Common myeloid progenitor, CD34-positive (primary cell): ENCODE measurements around the gene ANTKMT.
A peak's percentile ranks its signal among the peaks of the same experiment; 100 is the strongest.

Experiments used
- CTCF ChIA-PET: fragments of 350-600 bp; sonication (Branson Sonifier 250); formaldehyde crosslinking; loops from one replicate; lab custom pipeline; 2021; ENCODE audit warnings: antibody characterized with exemption; lab: Charles Lee
- POLR2A ChIA-PET: fragments of 350-600 bp; sonication (Branson Sonifier 250); formaldehyde crosslinking; loops from one replicate; lab custom pipeline; 2021; ENCODE audit warnings: antibody characterized with exemption; lab: Charles Lee
- DNase-seq, 3 donors: peaks; one replicate each; pipeline versions ENCODE4 v3.0.0 to v3.0.0-alpha.2; 2013
- H3K27ac ChIP-seq, 2 experiments: 1 replicate in 1 of 2; 2 replicates in 1 of 2; pipeline ENCODE4 v1.7.0; 2013; ENCODE audit warnings: inconsistent platforms in 2 of 2, low read length in 2 of 2, mild to moderate bottlenecking in 2 of 2, low read depth in 1 of 2, moderate library complexity in 1 of 2; ENCODE audit not compliant: severe bottlenecking in 2 of 2, insufficient read depth in 1 of 2, poor library complexity in 1 of 2
- H3K27me3 ChIP-seq, 5 experiments: replicated peaks in 2 of 5; 1 replicate in 3 of 5; 2 replicates in 2 of 5; pipeline versions ENCODE4 v1.6.1 to v1.7.0; 2013; ENCODE audit warnings: low read length in 4 of 5, mild to moderate bottlenecking in 2 of 5, moderate library complexity in 2 of 5, inconsistent platforms in 1 of 5; ENCODE audit not compliant: insufficient read depth in 5 of 5, control insufficient read depth in 4 of 5
- H3K36me3 ChIP-seq, 4 experiments: 1 replicate in 2 of 4; 2 replicates in 2 of 4; pipeline versions ENCODE4 v1.6.1 to v1.7.0; 2013; ENCODE audit warnings: low read length in 3 of 4, control low read depth in 1 of 4, mild to moderate bottlenecking in 1 of 4; ENCODE audit not compliant: control insufficient read depth in 4 of 4, insufficient read depth in 4 of 4
- H3K4me1 ChIP-seq, 4 experiments: 1 replicate in 3 of 4; 2 replicates in 1 of 4; pipeline versions ENCODE4 v1.6.1 to v1.7.1; 2013; ENCODE audit warnings: low read length in 3 of 4, mild to moderate bottlenecking in 3 of 4, control low read depth in 1 of 4, inconsistent platforms in 1 of 4, moderate library complexity in 1 of 4; ENCODE audit not compliant: control insufficient read depth in 4 of 4, insufficient read depth in 4 of 4; ENCODE audit errors: control extremely low read depth in 1 of 4
- H3K4me3 ChIP-seq, 7 experiments: 1 replicate in 4 of 7; 2 replicates in 3 of 7; pipeline versions ENCODE4 v1.5.1 to v1.7.0; 2013; ENCODE audit warnings: mild to moderate bottlenecking in 7 of 7, low read length in 6 of 7, moderate library complexity in 6 of 7, inconsistent platforms in 2 of 7, low read depth in 2 of 7, control low read depth in 1 of 7; ENCODE audit not compliant: insufficient read depth in 4 of 7, control insufficient read depth in 1 of 7; ENCODE audit errors: extremely low read depth in 1 of 7
- H3K9me3 ChIP-seq, 5 experiments: 1 replicate in 4 of 5; 2 replicates in 1 of 5; pipeline versions ENCODE4 v1.6.1 to v1.7.1; 2013; ENCODE audit warnings: low read length in 4 of 5, mild to moderate bottlenecking in 2 of 5, inconsistent platforms in 1 of 5, low read depth in 1 of 5, moderate library complexity in 1 of 5; ENCODE audit not compliant: control insufficient read depth in 4 of 5, insufficient read depth in 2 of 5; ENCODE audit errors: control extremely low read depth in 1 of 5
- WGBS: methylation state at CpG from one replicate; pipeline ENCODE4 v1.1.5; 2013; ENCODE audit not compliant: insufficient coverage; 5-methylcytosine and 5-hydroxymethylcytosine counted together

ANTKMT gene

GRCh38 chr16:678858-679813 lies 41.8 kb upstream of the ANTKMT start:
- POLR2A ChIA-PET = no interaction called here
- H3K27ac ChIP-seq = peak overlapping the region in 1 of 2 experiments; percentile 49

GRCh38 chr16:679814-680624 lies 40.9 kb upstream of the ANTKMT start, which contains the start of gene STUB1:
Gene STUB1 (plus strand): TSS chr16:680410. CDS start chr16:680526, 116 bp downstream.
- peaks cover 0 to 27% (median 2%) of the 10 kb centered on the region in 5 experiments for H3K27me3 ChIP-seq
- no peaks in the 10 kb centered on the region for H3K9me3 ChIP-seq
- peak within 1 kb of the TSS; percentile 61 to 79 for H3K27ac ChIP-seq
- H3K36me3 ChIP-seq = peaks cover 0 to 20% (median 9%) of the 10 kb centered on the region in 4 experiments
- ChIA-PET CTCF (interaction anchor here (0.6 to 1.8 kb wide), 3 partner anchors 10 to 27 kb away, joined by 3 to 7 read pairs (median 4); partner anchors contain the start of gene WDR24), POLR2A (interaction anchor here (0.9 to 1.3 kb wide), 2 partner anchors 10 to 16 kb away, joined by 3 to 5 read pairs; partner anchors contain the start of gene WDR24)
- DNase-seq = peak; percentile 82 to 90 (median 87)
- peak within 1 kb of the TSS; percentile 59 to 86 (median 80) for H3K4me3 ChIP-seq
- WGBS = 0% methylated on average over 56 of the region's 91 CpGs
- H3K4me1 ChIP-seq = peaks cover 0 to 57% (median 50%) of the 10 kb centered on the region in 4 experiments

More at GRCh38 chr16:678858-679813, 41.8 kb upstream of the ANTKMT start:
- peaks cover 0 to 23% (median 13%) of the 10 kb centered on the region in 4 experiments for H3K36me3 ChIP-seq
- H3K4me3 ChIP-seq = peak overlapping the region; percentile 35 to 78 (median 60)
- peaks cover 0 to 53% (median 45%) of the 10 kb centered on the region in 4 experiments for H3K4me1 ChIP-seq
- peaks cover 0 to 32% (median 2%) of the 10 kb centered on the region in 5 experiments for H3K27me3 ChIP-seq
- no peaks in the 10 kb centered on the region for H3K9me3 ChIP-seq
- CTCF ChIA-PET = interaction anchor here (0.6 to 1.1 kb wide), 3 partner anchors 9 to 20 kb away, joined by 3 read pairs; no protein-coding TSS in a partner anchor
- WGBS = 38% methylated on average over 27 of the region's 52 CpGs
- peak; percentile 61 to 72 (median 69) for DNase-seq

DNA sequence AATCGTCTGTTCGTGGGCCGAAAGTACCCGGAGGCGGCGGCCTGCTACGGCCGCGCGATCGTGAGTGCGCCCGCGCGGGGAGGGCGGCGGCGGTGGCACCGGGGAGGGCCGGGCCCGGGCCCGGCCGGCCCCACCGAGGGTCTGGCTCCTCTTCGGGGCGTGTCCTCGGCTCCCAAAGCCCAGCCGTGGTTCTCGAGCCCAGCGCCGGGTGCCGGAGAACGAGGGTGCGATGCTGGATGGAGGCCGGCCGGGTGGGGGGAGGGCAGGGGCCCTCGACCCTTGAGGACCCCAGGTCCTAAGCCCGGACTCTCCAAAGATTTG lies 40.4 kb upstream of the ANTKMT start:
- ChIA-PET POLR2A (interaction anchor here (0.9 to 1.3 kb wide), 2 partner anchors 10 to 15 kb away, joined by 3 to 5 read pairs; partner anchors contain the start of gene WDR24), CTCF (interaction anchor here (1.5 to 1.8 kb wide), 3 partner anchors 9 to 44 kb away, joined by 4 to 7 read pairs (median 4); partner anchors contain the start of genes METTL26 and WDR24)
- no peak for DNase-seq
- 0% methylated on average over 23 of the region's 38 CpGs for whole genome bisulfite sequencing
- H3K4me1 ChIP-seq = peaks cover 0 to 57% (median 49%) of the 10 kb centered on the region in 4 experiments
- peak overlapping the region; percentile 59 to 86 (median 80) for H3K4me3 ChIP-seq
- H3K27ac ChIP-seq = peak overlapping the region; percentile 61 to 79
- peaks cover 0 to 26% (median 9%) of the 10 kb centered on the region in 4 experiments for H3K36me3 ChIP-seq
- H3K9me3 ChIP-seq = no peaks in the 10 kb centered on the region
- peaks cover 0 to 23% (median 2%) of the 10 kb centered on the region in 5 experiments for H3K27me3 ChIP-seq

- Histone ChIP-seq H3K4me1 (peaks cover 0 to 56% (median 51%) of the 10 kb centered on the region in 4 experiments), H3K27me3 (peaks cover 0 to 17% (median 1%) of the 10 kb centered on the region in 5 experiments), H3K9me3 (no peaks in the 10 kb centered on the region), H3K4me3 (peak overlapping the region; percentile 59 to 86 (median 80)), H3K27ac (peak overlapping the region; percentile 61 to 79), H3K36me3 (peaks cover 0 to 30% (median 11%) of the 10 kb centered on the region in 4 experiments)
- CTCF ChIA-PET = interaction anchor here (1.4 to 1.8 kb wide), 5 partner anchors 9 to 45 kb away, joined by 4 to 8 read pairs (median 5); partner anchors contain the start of genes METTL26, RHOT2 and WDR24
- 54% methylated on average over 40 of the region's 44 CpGs for WGBS
- peak in 1 of 3 donors; percentile 42 for DNase-seq
- POLR2A ChIA-PET = interaction anchor here (0.9 to 1.3 kb wide), 2 partner anchors 9 to 14 kb away, joined by 3 to 5 read pairs; partner anchors contain the start of gene WDR24
Observed at GRCh38 chr16:680967-681745, 39.8 kb upstream of the ANTKMT start.

DNA sequence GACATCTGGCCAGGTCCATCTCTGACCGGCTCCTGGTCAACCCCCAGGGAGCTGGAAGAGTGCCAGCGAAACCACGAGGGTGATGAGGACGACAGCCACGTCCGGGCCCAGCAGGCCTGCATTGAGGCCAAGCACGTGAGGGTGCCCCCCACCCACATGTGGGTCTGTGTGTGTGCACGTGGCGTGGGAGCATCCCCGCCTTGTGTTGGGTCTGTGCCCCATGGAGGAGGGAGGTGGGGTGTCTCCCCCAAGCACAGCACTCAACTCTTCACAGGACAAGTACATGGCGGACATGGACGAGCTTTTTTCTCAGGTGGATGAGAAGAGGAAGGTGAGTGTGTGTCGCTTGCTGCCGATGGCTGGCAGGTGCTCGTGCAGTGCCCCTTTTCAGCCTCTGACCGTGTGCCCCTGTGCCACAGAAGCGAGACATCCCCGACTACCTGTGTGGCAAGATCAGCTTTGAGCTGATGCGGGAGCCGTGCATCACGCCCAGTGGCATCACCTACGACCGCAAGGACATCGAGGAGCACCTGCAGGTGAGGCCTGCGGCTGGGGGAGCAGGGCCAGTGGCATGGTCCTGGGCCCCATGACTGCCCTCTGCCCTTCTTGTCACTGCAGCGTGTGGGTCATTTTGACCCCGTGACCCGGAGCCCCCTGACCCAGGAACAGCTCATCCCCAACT lies 39.1 kb upstream of the ANTKMT start:
- H3K36me3 ChIP-seq = peaks cover 0 to 38% (median 14%) of the 10 kb centered on the region in 4 experiments
- no peaks in the 10 kb centered on the region for H3K9me3 ChIP-seq
- ChIA-PET POLR2A (no interaction called here), CTCF (interaction anchor here (1.4 to 1.8 kb wide), 4 partner anchors 8 to 46 kb away, joined by 4 to 8 read pairs (median 6); partner anchors contain the start of genes METTL26, RHOT2 and WDR24)
- DNase-seq = no peak
- H3K27ac ChIP-seq = no peak overlapping the region
- H3K27me3 ChIP-seq = peaks cover 0 to 10% (median 0%) of the 10 kb centered on the region in 5 experiments
- H3K4me3 ChIP-seq = peak overlapping the region in 3 of 7 experiments; percentile 82 to 86 (median 84)
- peaks cover 0 to 56% (median 53%) of the 10 kb centered on the region in 4 experiments for H3K4me1 ChIP-seq
- WGBS = 81% methylated on average over 26 of the region's 28 CpGs
